Measurements from ENCODE around the gene TACR2.

The TACR2 gene

GRCh38 chr10:69407621-69408301 lies 9.0 kb downstream of the TACR2 start:
- H3K36me3 ChIP-seq (ENCODE audit: control insufficient read depth, insufficient read depth, low read length, severe bottlenecking): no peaks in the 10 kb centered on the region
- peaks cover 57% of the 10 kb centered on the region for H3K4me1 ChIP-seq (ENCODE audit: control insufficient read depth, insufficient read depth, low read length)
- H3K4me3 ChIP-seq (ENCODE audit: low read length): peak overlapping the region; percentile 45
- no peaks in the 10 kb centered on the region for H3K9me3 ChIP-seq (ENCODE audit: control insufficient read depth, low read length)
- DNase-seq (ENCODE audit: low read depth): no peak
- H3K9ac ChIP-seq (ENCODE audit: low read length): peak overlapping the region; percentile 60
- H3K27me3 ChIP-seq (replicated peaks; ENCODE audit: control insufficient read depth, insufficient read depth, low read length): no peaks in the 10 kb centered on the region

- H3K27me3 ChIP-seq (replicated peaks; ENCODE audit: control insufficient read depth, insufficient read depth, low read length): no peaks in the 10 kb centered on the region
- H3K4me1 ChIP-seq (ENCODE audit: control insufficient read depth, insufficient read depth, low read length): peaks cover 57% of the 10 kb centered on the region
- no peak overlapping the region for H3K4me3 ChIP-seq (ENCODE audit: low read length)
- DNase-seq (ENCODE audit: low read depth): no peak
- H3K9me3 ChIP-seq (ENCODE audit: control insufficient read depth, low read length): no peaks in the 10 kb centered on the region
- H3K36me3 ChIP-seq (ENCODE audit: control insufficient read depth, insufficient read depth, low read length, severe bottlenecking): peaks cover 3% of the 10 kb centered on the region
- H3K9ac ChIP-seq (ENCODE audit: low read length): peak overlapping the region; percentile 32
Observed at GRCh38 chr10:69406816-69407580, 9.7 kb downstream of the TACR2 start.

GRCh38 chr10:69406302-69406811 lies 10.4 kb downstream of the TACR2 start:
- no peak for DNase-seq (ENCODE audit: low read depth)
- peaks cover 7% of the 10 kb centered on the region for H3K36me3 ChIP-seq (ENCODE audit: control insufficient read depth, insufficient read depth, low read length, severe bottlenecking)
- no peaks in the 10 kb centered on the region for H3K27me3 ChIP-seq (replicated peaks; ENCODE audit: control insufficient read depth, insufficient read depth, low read length)
- H3K4me1 ChIP-seq (ENCODE audit: control insufficient read depth, insufficient read depth, low read length): peaks cover 57% of the 10 kb centered on the region
- peak overlapping the region; percentile 32 for H3K9ac ChIP-seq (ENCODE audit: low read length)
- H3K4me3 ChIP-seq (ENCODE audit: low read length): no peak overlapping the region
- H3K9me3 ChIP-seq (ENCODE audit: control insufficient read depth, low read length): no peaks in the 10 kb centered on the region

- no peaks in the 10 kb centered on the region for H3K27me3 ChIP-seq (replicated peaks; ENCODE audit: control insufficient read depth, insufficient read depth, low read length)
- no peaks in the 10 kb centered on the region for H3K9me3 ChIP-seq (ENCODE audit: control insufficient read depth, low read length)
Observed at GRCh38 chr10:69405221-69405620, 11.5 kb downstream of the TACR2 start.

GRCh38 chr10:69404786-69405185 lies 11.9 kb downstream of the TACR2 start:
- Histone ChIP-seq H3K36me3 (ENCODE audit: control insufficient read depth, insufficient read depth, low read length, severe bottlenecking) (peaks cover 20% of the 10 kb centered on the region), H3K4me1 (ENCODE audit: control insufficient read depth, insufficient read depth, low read length) (peaks cover 57% of the 10 kb centered on the region), H3K27me3 (replicated peaks; ENCODE audit: control insufficient read depth, insufficient read depth, low read length) (no peaks in the 10 kb centered on the region), H3K9ac (ENCODE audit: low read length) (no peak overlapping the region), H3K9me3 (ENCODE audit: control insufficient read depth, low read length) (no peaks in the 10 kb centered on the region), H3K4me3 (ENCODE audit: low read length) (no peak overlapping the region)
- no peak for DNase-seq (ENCODE audit: low read depth)

More at GRCh38 chr10:69405221-69405620, 11.5 kb downstream of the TACR2 start:
- DNase-seq (ENCODE audit: low read depth): no peak
- Histone ChIP-seq H3K36me3 (ENCODE audit: control insufficient read depth, insufficient read depth, low read length, severe bottlenecking) (peaks cover 18% of the 10 kb centered on the region), H3K4me1 (ENCODE audit: control insufficient read depth, insufficient read depth, low read length) (peaks cover 57% of the 10 kb centered on the region), H3K9ac (ENCODE audit: low read length) (no peak overlapping the region), H3K4me3 (ENCODE audit: low read length) (no peak overlapping the region)

- peaks cover 56% of the 10 kb centered on the region for H3K4me1 ChIP-seq (ENCODE audit: control insufficient read depth, insufficient read depth, low read length)
- peaks cover 25% of the 10 kb centered on the region for H3K36me3 ChIP-seq (ENCODE audit: control insufficient read depth, insufficient read depth, low read length, severe bottlenecking)
- peak; percentile 75 for DNase-seq (ENCODE audit: low read depth)
- H3K9me3 ChIP-seq (ENCODE audit: control insufficient read depth, low read length): no peaks in the 10 kb centered on the region
- no peak overlapping the region for H3K9ac ChIP-seq (ENCODE audit: low read length)
- no peaks in the 10 kb centered on the region for H3K27me3 ChIP-seq (replicated peaks; ENCODE audit: control insufficient read depth, insufficient read depth, low read length)
- no peak overlapping the region for H3K4me3 ChIP-seq (ENCODE audit: low read length)
Observed at GRCh38 chr10:69403519-69403918, 13.2 kb downstream of the TACR2 start.

- Histone ChIP-seq H3K36me3 (ENCODE audit: control insufficient read depth, insufficient read depth, low read length, severe bottlenecking) (peaks cover 25% of the 10 kb centered on the region), H3K4me1 (ENCODE audit: control insufficient read depth, insufficient read depth, low read length) (peaks cover 58% of the 10 kb centered on the region), H3K9ac (ENCODE audit: low read length) (no peak overlapping the region), H3K4me3 (ENCODE audit: low read length) (no peak overlapping the region), H3K27me3 (replicated peaks; ENCODE audit: control insufficient read depth, insufficient read depth, low read length) (no peaks in the 10 kb centered on the region), H3K9me3 (ENCODE audit: control insufficient read depth, low read length) (no peaks in the 10 kb centered on the region)
- DNase-seq (ENCODE audit: low read depth): no peak
Observed at GRCh38 chr10:69403066-69403465, 13.7 kb downstream of the TACR2 start.

- Histone ChIP-seq H3K4me3 (ENCODE audit: low read length) (no peak overlapping the region), H3K36me3 (ENCODE audit: control insufficient read depth, insufficient read depth, low read length, severe bottlenecking) (peaks cover 25% of the 10 kb centered on the region), H3K9ac (ENCODE audit: low read length) (no peak overlapping the region), H3K9me3 (ENCODE audit: control insufficient read depth, low read length) (no peaks in the 10 kb centered on the region), H3K4me1 (ENCODE audit: control insufficient read depth, insufficient read depth, low read length) (peaks cover 60% of the 10 kb centered on the region), H3K27me3 (replicated peaks; ENCODE audit: control insufficient read depth, insufficient read depth, low read length) (no peaks in the 10 kb centered on the region)
- DNase-seq (ENCODE audit: low read depth): no peak
Observed at GRCh38 chr10:69402386-69402785, 14.3 kb downstream of the TACR2 start.

- peaks cover 30% of the 10 kb centered on the region for H3K36me3 ChIP-seq (ENCODE audit: control insufficient read depth, insufficient read depth, low read length, severe bottlenecking)
- H3K4me3 ChIP-seq (ENCODE audit: low read length): no peak overlapping the region
Observed at GRCh38 chr10:69401416-69401815, 15.3 kb downstream of the TACR2 start.

GRCh38 chr10:69400936-69401335 lies 15.8 kb downstream of the TACR2 start:
- Histone ChIP-seq H3K9ac (ENCODE audit: low read length) (no peak overlapping the region), H3K4me1 (ENCODE audit: control insufficient read depth, insufficient read depth, low read length) (peaks cover 48% of the 10 kb centered on the region), H3K4me3 (ENCODE audit: low read length) (no peak overlapping the region), H3K9me3 (ENCODE audit: control insufficient read depth, low read length) (no peaks in the 10 kb centered on the region), H3K36me3 (ENCODE audit: control insufficient read depth, insufficient read depth, low read length, severe bottlenecking) (peaks cover 35% of the 10 kb centered on the region), H3K27me3 (replicated peaks; ENCODE audit: control insufficient read depth, insufficient read depth, low read length) (no peaks in the 10 kb centered on the region)
- DNase-seq (ENCODE audit: low read depth): no peak

More at GRCh38 chr10:69401416-69401815, 15.3 kb downstream of the TACR2 start:
- H3K4me1 ChIP-seq (ENCODE audit: control insufficient read depth, insufficient read depth, low read length): peaks cover 52% of the 10 kb centered on the region
- no peak overlapping the region for H3K9ac ChIP-seq (ENCODE audit: low read length)
- no peaks in the 10 kb centered on the region for H3K27me3 ChIP-seq (replicated peaks; ENCODE audit: control insufficient read depth, insufficient read depth, low read length)
- H3K9me3 ChIP-seq (ENCODE audit: control insufficient read depth, low read length): no peaks in the 10 kb centered on the region
- no peak for DNase-seq (ENCODE audit: low read depth)

GRCh38 chr10:69398466-69398865 lies 18.3 kb downstream of the TACR2 start:
- H3K36me3 ChIP-seq (ENCODE audit: control insufficient read depth, insufficient read depth, low read length, severe bottlenecking): peaks cover 55% of the 10 kb centered on the region
- DNase-seq (ENCODE audit: low read depth): no peak

More at GRCh38 chr10:69398466-69398865, 18.3 kb downstream of the TACR2 start:
- peaks cover 23% of the 10 kb centered on the region for H3K4me1 ChIP-seq (ENCODE audit: control insufficient read depth, insufficient read depth, low read length)
- H3K9ac ChIP-seq (ENCODE audit: low read length): no peak overlapping the region
- no peak overlapping the region for H3K4me3 ChIP-seq (ENCODE audit: low read length)
- no peaks in the 10 kb centered on the region for H3K27me3 ChIP-seq (replicated peaks; ENCODE audit: control insufficient read depth, insufficient read depth, low read length)
- no peaks in the 10 kb centered on the region for H3K9me3 ChIP-seq (ENCODE audit: control insufficient read depth, low read length)

Data from adipocyte (in vitro differentiated cells).